SKM-1 (cell line): ENCODE measurements around the gene IRAK1BP1.
"Not testable (repeated sequence)": the region's sequence is repeated elsewhere in the genome, so short reads cannot be mapped to it uniquely, and the experiment has no call there.

ENCODE experiments used
- DNase-seq: peaks from one replicate; lab custom pipeline; 2025; ENCODE audit not compliant: unreplicated experiment; lab: John Stamatoyannopoulos, UW

IRAK1BP1 gene

DNA sequence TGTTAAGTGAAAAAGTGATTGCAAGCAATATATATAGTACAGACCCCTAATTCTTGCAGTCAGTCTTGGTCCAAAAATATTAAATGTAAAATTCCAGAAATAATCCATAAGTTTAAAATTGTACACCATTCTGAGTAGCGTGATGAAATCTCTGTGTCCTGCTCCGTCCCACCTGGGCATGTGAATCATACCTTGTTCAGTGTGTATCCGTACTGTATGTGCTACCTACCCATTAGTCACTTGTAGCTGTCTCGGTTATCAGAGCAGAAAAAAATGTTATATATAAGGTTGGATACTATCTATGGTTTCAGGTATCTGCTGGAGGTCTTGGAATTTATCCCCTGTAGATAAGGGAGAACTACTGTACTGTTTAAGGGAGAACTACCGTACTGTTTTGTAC is 16.3 kb downstream of the IRAK1BP1 start:
- no peak for DNase-seq

DNA sequence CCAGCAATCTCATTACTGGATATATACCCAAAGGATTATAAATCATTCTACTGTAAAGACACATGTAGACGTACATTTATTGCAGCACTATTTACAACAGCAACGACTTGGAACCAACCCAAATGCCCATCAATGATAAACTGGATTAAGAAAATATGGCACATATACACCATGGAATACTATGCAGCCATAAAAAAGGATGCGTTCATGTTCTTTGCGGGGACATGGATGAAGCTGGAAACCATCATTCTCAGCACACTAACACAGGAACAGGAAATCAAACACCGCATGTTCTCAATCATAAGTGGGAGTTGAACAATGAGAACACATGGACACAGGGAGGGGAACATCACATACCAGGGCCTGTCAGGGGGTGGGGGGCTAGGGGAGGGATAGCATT is 22.6 kb downstream of the IRAK1BP1 start:
- not testable (repeated sequence) for DNase-seq

DNA sequence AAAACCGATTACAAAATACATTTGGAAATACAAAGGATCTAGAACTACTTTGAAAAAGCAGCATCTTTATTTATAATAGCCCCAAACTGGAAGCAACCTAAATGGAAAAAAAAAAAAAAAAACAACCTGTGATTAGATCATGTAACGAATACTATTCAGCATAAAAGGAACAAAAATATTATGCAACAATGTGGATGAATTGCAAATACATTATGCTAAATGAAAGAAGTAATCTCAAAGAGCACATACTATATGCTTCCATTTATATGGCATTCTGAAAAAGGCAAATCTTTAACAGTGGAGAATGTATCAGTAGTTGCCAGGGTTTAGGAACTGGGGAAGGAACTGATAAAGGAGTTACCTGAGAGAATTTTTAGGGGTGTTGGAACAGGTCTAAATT is 28.9 kb downstream of the IRAK1BP1 start:
- DNase-seq, result no peak

DNA sequence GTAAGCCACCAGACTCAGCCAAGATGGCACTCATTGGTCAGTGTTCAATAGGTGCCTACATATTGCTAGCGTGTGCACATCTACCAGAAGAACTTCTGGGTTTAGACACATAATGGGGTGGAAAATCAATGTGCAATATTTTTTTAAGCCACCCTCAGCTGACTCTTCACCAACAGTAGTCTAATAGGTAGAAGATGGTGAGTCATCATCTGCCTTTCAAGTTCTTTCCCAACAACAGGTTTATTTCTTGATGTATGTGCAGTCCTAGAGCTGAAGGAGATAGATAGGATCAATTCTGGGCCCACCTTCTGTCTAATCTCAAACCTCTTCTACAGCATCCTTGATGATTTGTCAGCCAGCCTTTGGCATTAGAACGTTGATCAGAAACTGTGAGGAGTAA is 41.3 kb downstream of the IRAK1BP1 start:
- DNase-seq, result no peak

DNA sequence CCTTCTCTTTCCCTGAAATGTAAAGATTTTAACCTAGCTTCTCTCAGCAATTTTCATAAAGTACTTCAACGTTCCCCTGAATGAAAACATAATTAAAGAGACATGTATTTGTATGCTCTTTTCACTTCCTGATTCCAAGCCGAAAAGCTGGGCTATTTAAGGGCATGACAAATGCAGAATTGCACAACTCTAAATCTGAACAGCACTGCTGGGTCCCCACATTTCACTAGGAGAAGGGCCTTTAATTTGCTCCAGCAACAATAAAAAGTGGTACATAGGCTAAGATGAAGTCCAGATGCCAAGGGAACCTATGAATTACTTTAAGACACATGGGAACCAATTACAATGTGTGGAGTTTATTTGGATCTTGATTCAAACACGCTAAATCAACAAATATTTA is 42.0 kb downstream of the IRAK1BP1 start:
- DNase-seq, result no peak

DNA sequence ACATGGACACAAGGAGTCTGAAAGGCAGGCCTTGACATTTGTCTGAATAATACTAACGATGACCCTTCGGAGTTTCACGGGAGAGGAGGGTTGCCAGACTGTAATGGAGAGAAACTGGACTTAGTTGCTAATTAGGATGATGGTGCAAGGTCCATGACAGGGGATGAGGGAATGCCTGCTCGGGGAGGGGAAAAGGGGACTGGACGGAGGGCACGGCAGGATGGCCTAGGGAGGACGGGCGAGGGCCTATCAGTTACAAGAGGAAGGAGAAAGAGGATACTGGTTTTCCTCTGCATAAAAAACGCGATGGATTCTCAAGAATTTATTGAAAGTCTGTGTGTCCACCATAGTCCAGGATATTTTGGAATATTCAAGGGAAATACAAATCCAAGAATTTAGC is 42.7 kb downstream of the IRAK1BP1 start:
- no peak for DNase-seq

DNA sequence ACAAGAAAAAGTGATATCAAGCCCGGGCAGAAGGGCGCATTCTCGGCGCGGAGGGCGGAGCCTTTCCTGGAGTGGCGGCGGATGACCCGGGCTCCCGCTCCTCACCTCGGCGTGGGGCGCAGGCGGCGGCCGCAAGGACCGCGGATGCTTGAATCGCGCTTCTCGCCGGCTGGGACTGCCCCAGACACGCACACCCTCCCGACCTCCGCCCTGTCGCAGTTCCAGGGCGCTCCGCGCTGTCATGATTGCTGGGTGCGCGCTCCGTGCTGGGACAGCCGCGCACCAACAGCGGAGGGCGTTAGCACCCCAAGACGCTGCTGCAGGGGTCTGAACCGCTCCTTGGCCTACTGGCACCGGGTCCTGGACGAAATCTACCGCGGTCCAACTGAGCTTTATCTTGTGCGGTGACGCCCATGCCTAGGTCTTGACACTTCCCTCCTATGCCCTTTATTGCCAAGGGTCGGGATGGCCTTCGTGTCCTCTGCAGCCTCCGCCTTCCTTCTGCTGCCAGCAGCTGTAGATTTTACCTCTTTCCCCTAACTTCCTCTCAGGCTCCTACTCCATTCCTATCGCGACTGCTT is 43.3 kb downstream of the IRAK1BP1 start:
- DNase-seq, result no peak

DNA sequence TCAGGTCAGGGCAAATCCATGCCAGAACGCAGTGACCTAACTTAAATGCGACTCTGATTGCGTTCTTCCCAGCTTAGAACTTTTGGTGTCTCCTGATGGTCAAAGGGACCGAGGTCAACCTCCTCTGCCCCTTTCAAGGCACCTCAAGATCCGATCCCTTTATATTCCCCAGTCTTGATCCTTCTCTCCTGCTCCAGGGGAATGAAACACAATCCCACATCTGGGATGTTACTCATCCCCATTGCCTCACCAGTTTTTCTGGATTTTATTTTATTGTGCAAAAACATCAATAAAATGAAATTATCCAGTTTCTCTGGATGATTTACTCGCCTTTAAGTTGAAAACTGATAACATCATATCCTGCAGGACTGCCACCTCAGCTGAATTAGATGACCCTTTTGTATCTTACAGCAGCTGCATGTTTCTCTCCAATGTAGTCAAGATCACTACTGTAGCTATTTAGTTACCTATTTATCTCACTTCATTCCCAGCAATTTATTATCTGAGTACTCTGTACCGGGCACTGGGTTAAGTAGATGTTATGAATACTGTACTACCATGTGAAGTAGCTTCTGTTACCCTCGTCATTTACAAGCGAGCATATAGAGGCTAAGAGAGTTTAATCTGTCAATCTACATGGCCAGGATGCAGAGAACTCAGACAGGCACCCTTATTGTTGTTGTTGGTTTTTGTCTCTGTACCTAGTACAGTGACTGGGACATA is 44.0 kb downstream of the IRAK1BP1 start:
- DNase-seq, result no peak

DNA sequence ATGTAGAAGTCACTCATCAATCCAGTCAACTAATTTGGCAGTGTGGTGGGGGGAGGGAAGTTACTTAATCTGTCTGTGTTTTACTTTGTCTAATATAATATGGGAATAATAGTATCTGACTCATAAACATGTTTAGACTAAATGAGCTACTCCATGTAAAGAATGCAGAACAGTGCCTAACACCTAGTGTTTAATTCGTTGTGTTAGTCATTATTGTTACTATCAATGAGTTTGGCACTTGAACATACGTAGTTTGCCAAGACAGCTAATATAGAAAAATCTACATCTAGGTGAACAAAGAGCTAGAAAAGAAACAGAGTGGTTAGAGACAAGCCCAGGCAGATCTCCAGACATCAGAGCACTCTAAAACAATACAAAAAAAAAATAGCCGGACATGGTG is 49.1 kb downstream of the IRAK1BP1 start:
- no peak for DNase-seq

DNA sequence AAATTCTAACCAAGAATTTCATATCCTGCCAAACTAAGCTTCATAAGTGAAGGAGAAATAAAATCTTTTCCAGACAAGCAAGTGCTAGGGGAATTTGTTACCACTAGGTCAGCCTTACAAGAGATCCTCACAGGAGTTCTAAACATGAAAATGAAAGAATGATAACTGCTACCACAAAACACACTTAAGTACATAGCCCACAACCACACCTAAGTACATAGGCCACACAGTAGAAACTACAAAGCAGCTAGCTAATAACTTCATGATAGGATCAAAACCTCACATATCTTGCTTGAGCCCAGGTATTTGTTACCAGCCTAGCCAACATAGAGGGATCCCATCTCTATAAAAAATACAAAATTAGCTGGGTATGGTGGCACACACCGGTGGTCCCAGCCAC is 50.4 kb downstream of the IRAK1BP1 start:
- DNase-seq, result no peak

DNA sequence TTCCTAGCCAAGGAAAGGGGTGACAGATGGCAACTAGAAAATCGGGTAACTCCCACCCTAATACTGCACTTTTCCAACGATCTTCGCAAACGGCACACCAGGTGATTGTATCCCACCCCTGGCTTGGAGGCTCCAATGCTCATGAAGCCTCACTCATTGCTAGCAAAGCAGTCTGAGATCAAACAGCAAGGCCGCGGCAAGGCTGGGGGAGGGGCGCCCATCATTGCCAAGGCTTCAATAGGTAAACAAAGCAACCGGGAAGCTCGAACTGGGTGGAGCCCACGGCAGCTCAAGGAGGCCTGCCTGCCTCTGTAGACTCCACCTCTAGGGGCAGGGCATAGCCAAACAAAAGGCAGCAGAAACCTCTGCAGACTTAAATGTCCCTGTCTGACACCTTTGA is 53.8 kb downstream of the IRAK1BP1 start:
- not testable (repeated sequence) for DNase-seq

DNA sequence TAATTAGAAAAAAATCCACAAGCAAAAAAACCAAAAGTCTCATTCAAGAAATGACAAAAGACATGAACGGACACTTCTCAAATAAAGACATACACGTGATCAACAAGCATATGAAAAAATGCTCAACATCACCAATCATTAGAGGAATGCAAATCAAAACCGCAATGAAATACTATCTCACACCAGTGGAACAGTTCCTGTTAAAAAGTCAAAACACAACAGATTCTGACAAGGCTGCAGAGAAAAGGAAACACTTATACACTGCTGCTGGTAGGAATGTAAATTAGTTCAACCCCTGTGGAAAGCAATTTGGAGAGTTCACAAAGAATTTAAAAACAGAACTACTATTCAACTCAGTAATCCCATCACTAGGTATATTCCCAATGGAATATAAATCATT is 58.0 kb downstream of the IRAK1BP1 start:
- no peak for DNase-seq

DNA sequence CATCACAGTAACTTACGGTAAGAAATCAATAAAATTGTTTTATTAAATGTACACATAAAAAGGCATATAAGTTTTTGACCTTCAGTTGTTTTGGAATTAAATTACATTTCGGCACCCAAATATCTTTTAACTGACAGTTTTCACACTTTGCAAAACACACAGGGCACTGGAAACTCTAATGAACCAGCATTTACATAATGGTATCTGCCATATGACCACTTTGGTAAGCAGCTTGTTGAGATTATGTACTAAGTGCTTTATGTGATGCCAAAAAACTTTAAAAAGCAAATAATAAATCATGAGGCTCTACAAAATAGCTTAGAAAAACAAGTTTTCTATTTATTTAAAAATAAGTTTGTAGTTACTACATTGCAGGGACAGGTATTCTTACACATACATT is 68.2 kb downstream of the IRAK1BP1 start:
- DNase-seq, result no peak

DNA sequence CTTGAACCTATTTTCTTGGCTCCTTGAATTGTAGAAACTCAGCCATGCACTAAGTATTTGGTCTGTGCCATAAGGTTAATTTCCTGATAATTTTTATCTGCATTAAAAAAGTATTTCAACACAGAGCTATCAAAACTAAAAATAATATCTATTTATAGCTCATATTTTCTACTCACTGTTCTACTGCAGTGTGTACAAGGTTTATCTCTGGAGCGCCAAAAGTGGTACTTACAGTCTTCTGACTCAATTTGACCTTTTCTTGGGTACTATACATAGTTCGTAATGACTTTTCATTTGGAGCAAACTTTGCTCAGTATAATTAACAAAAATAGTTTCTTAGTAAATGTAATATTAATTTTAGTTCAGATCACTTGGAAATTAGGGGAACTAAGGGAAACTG is 69.2 kb downstream of the IRAK1BP1 start:
- no peak for DNase-seq

DNA sequence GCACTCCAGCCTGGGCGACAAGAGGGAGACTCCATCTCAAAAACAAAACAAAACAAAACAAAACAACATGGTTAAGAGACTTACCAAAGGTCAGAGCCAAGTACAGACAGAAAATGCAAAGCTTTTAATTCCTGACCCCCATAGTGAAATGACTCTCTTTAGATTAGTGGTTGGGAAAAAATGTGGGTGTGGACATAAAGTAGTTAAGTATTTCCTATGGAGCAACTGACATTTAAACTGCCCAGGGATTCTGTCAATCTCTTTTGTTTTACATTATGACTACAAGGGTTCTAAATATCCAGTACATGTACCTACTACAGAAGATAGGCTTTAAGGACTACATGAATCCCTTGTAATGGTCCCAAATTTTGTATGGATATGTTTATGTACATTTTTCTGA is 75.1 kb downstream of the IRAK1BP1 start:
- DNase-seq, result no peak

DNA sequence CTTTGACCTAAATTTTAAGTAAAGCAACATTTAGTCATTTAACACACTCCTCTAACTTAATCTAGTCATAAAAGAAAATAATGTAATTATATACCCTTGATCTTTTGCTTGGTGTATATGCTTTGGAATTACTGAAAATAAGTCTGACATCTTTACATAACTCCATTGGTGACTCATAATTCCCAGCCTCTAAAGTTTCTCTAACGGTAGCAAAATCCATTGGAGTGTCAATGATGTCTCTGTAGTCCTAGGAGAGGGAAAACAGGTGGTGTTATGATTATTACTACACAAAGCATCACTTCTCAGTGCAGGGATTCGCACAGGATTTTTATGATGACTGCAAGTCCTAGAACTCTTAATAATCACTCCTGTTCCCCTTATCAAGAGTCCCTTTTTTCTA is 80.2 kb downstream of the IRAK1BP1 start:
- DNase-seq, result no peak

DNA sequence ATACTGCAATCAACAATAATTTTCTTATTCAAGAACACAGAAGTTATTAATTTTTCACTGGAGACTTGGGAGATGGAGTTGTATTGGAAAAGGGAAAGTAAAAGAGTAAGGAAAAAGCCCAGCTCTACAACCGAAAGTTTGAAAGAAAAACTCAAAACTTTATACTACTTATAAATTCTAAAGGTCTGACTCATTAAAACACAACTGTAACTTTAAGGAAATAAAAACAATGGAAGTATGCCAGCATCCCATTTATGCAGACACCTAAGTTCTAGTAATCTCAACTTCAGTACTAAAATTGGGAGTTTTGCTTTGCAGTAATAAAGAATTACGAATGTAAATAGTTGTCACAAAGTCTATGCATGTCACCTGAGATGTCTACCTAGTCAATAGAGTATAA is 80.6 kb downstream of the IRAK1BP1 start:
- no peak for DNase-seq

DNA sequence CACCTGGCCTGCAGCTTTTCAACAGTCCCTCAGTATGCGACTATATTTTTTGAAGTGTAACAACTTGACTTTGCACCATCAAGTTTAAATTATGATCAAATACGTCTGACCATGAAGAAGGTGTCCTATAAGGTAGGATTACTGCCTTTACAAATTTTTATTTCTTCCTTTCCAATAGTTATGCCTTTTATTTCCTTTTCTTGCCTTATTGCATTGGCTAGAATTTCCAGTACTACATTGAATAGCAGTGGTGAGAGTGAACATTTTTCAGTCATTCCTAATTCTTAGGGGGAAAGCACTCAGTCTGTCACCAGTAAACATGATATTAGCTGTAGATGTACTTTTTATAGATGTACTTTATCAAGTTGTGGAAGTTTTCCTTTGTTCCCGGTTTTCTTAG is 81.4 kb downstream of the IRAK1BP1 start:
- no peak for DNase-seq

DNA sequence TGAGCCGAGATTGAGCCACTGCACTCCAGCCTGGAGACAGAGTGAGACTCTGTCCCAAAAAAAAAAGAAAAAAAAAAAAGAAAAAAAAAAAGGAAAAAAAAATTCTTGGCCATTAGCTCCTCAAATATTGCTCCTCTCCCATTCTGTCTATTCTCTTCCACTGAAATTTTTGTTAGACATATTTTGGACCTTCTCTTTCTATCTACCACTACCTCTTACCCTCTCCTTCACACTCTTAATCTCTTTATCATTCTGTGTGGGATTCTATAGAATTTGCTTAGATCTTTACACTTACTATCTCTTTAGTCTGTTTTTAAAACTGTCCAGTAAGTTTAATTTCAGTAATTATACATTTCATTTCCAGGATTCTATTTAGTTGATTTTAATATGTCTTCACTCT is 85.0 kb downstream of the IRAK1BP1 start:
- DNase-seq, result no peak
